ENCODE data around the gene ZNF469.
"Not testable (repeated sequence)": the region's sequence is repeated elsewhere in the genome, so short reads cannot be mapped to it uniquely, and the experiment has no call there.

ZNF469 gene

GRCh38 chr16:88358023-88358420 is 24.7 kb upstream of the ZNF469 start:
- no peak for DNase-seq (ENCODE audit: low read depth)

DNA sequence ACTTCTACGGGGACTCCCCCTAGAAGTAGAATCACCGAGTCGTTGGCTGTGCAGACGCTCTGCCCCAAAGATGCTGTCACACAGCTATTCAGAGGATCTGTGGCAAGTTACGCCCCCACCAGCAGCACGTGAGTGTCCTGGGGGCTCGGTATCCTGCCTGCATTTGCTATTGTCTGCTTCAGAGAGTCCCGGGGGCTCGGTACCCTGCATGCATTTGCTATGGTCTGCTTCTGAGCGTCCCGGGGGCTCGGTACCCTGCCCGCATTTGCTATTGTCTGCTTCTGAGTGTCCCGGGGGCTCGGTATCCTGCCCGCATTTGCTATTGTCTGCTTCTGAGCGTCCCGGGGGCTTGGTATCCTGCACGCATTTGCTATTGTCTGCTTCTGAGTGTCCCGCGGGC is 23.8 kb upstream of the ZNF469 start:
- no peak for DNase-seq (ENCODE audit: low read depth)

GRCh38 chr16:88360401-88360800 is 22.4 kb upstream of the ZNF469 start:
- DNase-seq (ENCODE audit: low read depth): not testable (repeated sequence)

DNA sequence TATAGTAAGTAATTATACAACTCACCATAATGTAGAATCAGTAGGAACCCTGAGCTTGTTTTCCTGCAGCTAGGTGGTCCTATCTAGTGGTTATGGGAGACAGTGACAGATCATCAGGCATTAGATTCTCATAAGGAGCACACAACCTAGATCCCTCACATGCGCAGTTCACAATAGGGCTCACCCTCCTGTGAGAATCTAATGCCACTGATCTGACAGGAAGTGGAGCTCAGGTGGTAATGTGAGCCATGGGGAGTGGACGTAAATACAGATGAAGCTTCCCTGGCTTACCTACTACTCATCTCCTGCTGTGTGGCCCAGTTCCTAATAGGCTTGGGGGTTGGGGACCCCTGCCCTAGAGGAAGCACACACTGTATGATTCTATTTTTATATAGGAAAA is 21.8 kb upstream of the ZNF469 start:
- no peak for DNase-seq (ENCODE audit: low read depth)

GRCh38 chr16:88361775-88362174 is 21.0 kb upstream of the ZNF469 start:
- DNase-seq (ENCODE audit: low read depth): no peak

DNA sequence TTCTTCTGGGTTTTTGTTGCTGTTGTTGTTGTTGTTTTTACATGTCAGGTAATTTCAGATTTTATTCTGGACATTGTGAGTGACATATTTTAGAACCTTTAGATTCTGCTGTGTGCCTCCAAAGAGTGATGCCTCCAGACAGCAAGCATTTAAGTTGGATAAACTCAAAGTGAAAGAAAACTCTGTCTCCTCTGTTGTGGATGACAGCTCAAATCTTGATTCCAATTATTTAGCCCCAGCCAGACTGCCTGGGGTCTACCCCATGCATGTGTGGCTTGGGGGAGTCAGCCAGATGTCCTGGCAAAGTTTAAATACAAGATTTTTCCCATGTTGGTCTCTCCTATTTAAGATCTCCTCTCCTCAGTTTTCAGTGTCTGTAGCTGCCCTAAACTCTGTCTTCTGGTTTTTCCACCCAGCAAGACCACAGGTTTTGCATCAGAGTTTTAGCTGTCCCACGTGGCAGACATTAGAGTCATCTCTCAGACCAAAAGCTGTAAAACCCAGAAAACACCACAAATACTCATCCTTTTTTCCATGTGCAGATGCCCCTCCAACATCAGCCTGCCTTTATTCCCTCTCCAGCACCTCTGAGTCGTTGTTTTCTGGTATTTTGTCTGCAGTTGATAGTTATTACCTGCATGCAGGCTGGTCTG is 19.4 kb upstream of the ZNF469 start:
- no peak for DNase-seq (ENCODE audit: low read depth)

- DNase-seq (ENCODE audit: low read depth): no peak
These were observed 17.4 kb upstream of the ZNF469 start for GRCh38 chr16:88365244-88365865.

DNA sequence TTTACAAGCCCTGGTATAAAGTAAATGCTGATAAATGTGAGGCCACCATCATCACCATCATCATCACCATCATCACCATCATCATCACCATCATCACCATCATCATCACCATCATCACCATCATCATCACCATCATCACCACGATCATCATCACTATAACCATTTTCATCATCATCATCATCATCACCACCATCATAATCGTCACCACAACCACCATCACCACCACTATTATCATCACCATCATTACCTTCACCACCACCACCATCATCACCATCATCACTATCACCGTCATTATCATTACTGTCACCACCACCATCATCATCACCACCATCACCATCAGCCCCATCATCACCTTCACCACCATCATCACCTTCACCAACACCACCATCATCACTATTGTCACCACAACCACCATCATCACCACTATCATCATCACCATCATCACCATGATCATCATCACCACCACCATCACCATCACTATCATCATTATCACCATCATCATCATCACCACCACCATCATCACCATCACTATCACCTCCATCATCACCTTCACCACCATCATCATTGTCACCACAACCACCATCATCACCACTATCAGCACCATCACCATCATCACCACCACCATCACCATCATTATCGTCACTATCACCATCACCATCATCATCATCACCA is 16.6 kb upstream of the ZNF469 start:
- DNase-seq (ENCODE audit: low read depth): no peak

DNA sequence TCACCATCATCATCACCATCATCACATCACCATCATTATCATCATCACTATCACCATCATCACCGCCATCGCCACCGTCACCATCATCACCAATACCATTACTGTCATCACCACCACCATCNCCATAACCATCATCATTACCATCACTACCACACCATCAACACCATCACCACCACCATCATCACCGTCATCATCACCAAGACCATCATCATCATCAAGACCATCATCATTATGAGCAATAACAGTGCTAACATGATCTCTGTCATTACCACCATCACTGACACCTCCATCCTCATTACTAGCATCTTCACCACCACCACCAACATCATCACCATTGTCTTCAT is 16.1 kb upstream of the ZNF469 start:
- DNase-seq (ENCODE audit: low read depth): no peak

DNA sequence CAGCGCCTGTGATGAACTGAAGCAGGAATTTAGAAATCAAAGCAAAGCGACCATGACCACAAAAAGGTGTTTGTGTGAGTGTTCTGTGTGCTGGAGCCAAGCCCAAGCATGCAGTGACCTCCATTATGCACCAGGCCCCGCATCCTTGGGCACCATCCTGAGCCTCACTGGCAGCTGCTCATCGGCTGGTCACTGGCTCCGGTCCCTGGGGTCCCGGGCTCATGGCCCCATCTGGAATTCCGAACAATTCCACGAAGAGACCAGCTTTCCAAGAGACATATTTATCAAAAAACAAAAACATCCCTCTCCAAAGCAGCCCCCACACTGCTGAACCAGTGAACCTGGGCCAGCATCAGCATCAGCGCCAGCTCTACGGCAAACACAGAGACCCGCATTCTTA is 15.2 kb upstream of the ZNF469 start:
- DNase-seq (ENCODE audit: low read depth): no peak

DNA sequence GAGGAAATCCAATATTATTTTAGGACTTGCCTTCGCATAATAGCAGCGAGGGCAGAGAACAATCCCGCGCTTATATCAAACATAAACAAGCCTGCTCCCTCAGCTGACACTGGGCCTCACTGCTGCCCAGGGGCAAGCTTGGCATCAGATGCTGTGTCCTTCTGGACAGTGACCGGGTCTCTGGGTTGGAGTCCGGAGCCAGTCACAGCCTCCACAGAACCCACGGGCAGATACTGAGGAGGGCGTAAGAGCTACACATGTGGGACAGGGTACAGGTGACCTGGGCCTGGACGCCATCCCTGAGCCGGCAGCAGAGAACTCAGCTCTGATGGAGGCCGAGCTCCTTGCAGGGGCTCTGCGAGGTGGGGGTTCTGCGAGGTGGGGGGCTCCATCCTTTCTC is 14.7 kb upstream of the ZNF469 start:
- DNase-seq (ENCODE audit: low read depth): no peak

DNA sequence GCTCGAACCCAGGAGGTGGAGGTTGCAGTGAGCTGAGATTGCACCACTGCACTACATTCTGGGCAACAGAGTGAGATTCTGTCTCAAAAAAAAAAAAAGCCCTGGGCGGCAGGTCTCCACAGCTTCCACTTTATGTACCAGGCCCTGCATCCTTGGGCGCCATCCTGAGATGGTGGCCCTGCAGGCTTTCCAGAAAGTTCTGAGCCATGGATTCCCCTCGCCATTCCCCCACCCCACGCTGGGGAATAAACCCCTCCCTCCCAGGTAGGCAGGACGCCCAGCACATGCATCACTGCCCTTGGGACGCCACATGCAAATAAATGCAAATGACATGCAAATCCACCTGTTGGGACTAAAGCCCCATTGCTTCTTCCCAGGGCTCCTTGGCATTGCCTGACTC is 13.8 kb upstream of the ZNF469 start:
- DNase-seq (ENCODE audit: low read depth): no peak

DNA sequence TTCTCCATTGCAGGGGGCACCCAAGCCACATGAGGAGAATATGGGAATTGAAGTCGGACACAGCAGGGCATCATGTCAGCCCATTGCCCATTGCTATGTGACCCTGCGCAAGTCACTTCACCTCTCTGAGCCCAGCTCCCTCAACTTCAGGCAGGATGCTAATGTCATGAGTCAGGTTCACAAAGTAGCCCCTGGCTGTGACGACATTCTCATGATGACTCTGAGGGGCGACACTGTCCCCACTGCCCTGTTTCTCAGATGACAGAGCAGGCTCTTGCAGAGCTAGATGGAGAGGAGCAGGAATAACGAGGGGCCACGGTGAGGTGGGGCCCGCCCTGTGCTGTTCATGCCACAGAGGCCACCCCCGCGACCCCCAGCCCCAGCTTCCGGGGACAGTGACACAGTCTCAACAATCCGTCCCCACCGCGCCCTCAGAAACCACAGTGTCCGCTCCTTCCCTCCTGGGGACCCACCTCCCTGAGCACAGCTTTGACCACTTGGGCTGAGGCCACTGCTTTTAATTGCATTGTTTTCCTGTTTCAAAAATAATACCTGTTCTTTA is 13.2 kb upstream of the ZNF469 start:
- DNase-seq (ENCODE audit: low read depth): no peak

- DNase-seq (ENCODE audit: low read depth): no peak
These were observed 12.4 kb upstream of the ZNF469 start for GRCh38 chr16:88370365-88370764.

- no peak for DNase-seq (ENCODE audit: low read depth)
These were observed 10.2 kb upstream of the ZNF469 start for GRCh38 chr16:88372522-88372921.

DNA sequence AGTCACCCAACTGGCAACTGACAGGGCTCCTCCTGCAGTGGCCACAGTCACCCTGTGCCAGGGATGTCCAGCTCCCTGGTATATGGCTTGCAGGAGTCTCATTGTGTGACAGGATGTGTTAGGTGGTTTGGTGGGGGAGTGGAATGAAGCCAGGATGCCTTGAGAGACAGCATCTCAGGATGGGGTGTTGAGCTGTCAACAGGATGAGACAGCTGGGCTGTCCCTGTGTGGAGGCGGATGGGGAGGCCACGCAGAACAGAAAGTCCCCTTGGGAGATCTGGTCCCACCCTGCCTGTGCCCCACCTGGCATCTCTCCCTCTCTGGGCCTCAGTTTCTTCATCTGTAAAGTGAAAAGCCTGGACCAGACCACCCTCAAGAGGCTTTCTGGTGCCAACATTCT is 9.5 kb upstream of the ZNF469 start:
- no peak for DNase-seq (ENCODE audit: low read depth)

GRCh38 chr16:88373927-88374492 is 8.7 kb upstream of the ZNF469 start:
- no peak for DNase-seq (ENCODE audit: low read depth)

- DNase-seq (ENCODE audit: low read depth): no peak
These were observed 8.0 kb upstream of the ZNF469 start for GRCh38 chr16:88374736-88375135.

- no peak for DNase-seq (ENCODE audit: low read depth)
These were observed 7.4 kb upstream of the ZNF469 start for GRCh38 chr16:88375236-88375975.

- DNase-seq (ENCODE audit: low read depth): no peak
These were observed 6.5 kb upstream of the ZNF469 start for GRCh38 chr16:88375996-88376834.
